HEK293T (cell line): Measurements from ENCODE around the gene BEAN1.

Source experiments
- FOXK2 ChIP-seq: fragments of 450-650 bp; IDR thresholded peaks from 2 replicates; pipeline ENCODE4 v1.6.1; 2016; ENCODE audit warnings: mild to moderate bottlenecking
- HDGF ChIP-seq: fragments of 450-650 bp; IDR thresholded peaks from 2 replicates; pipeline ENCODE4 v1.6.1; 2017; ENCODE audit warnings: antibody characterized with exemption, borderline replicate concordance

DNA sequence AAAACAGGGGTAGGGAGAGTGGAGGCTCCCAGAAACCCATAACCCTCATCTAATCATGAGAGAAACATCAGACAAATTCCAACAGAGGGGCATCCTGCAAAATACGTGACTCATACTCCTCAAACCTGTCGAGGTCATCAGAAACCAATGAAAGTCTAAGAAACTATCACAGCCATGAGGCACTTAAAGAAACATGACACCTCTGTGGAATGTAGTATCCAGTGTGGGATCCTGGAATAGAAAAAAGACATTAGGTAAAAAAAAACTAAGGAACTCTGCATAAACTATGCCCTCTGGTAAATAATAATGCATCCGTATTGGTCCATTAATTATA, 44.2 kb upstream of the BEAN1 start:
- TF ChIP-seq FOXK2 (no peak), HDGF (no peak)
